A549 (cell line): ENCODE results near the gene BPIFB4. TPM values are rescaled to one million over a fixed set of nuclear protein-coding genes. Genes with fewer than 3 reads are reported as not detected.

ENCODE experiments used
- ATAC-seq, 2 experiments: fragments of 200-7000 bp in 1 of 2; fragments of >200 bp in 1 of 2; cut with Nextera tagmentation in 1 of 2; cut with Tn5 transposase in 1 of 2; 3 replicates each; pipeline versions ENCODE4 v1.8.0 to v1.9.1; 2018 to 2020; ENCODE audit warnings: mild to moderate bottlenecking in 1 of 2, moderate library complexity in 1 of 2
- CTCF ChIA-PET: fragments of 300-600 bp; sonication (Branson Sonifier 250); formaldehyde crosslinking; extraction: SDS; loops from one replicate; lab custom pipeline; 2021; ENCODE audit warnings: antibody characterized with exemption, inconsistent platforms; lab: Yijun Ruan, JAX
- POLR2A ChIA-PET: fragments of 350-600 bp; formaldehyde crosslinking; extraction: SDS; loops from one replicate; lab custom pipeline; 2021; ENCODE audit warnings: antibody characterized with exemption, inconsistent platforms; lab: Yijun Ruan, JAX
- DNase-seq, 2 experiments: peaks; one replicate each; pipeline versions ENCODE4 v3.0.0 to v3.0.0-alpha.2; 2011 to 2016; ENCODE audit warnings: low read depth in 1 of 2, low spot score in 1 of 2
- FAIRE-seq: peaks from 2 replicates; lab custom pipeline; 2011; peaks lifted over from hg19 to GRCh38; lab: Jason Lieb, UNC
- H3K27ac ChIP-seq, 2 experiments: fragments of >200 bp; sonication (Bioruptor Twin); formaldehyde crosslinking; 3 replicates each; pipeline ENCODE4 v1.5.1; 2016 to 2017
- H3K4me1 ChIP-seq: fragments of >200 bp; sonication (Bioruptor Twin); formaldehyde crosslinking; 3 replicates; pipeline ENCODE4 v1.6.1; 2016
- H3K4me2 ChIP-seq: fragments of >200 bp; sonication (Bioruptor Twin); formaldehyde crosslinking; 3 replicates; pipeline ENCODE4 v1.6.1; 2016
- H3K4me3 ChIP-seq: fragments of >200 bp; sonication (Bioruptor Twin); formaldehyde crosslinking; 3 replicates; pipeline ENCODE4 v1.5.1; 2016
- H3K9me3 ChIP-seq: fragments of >200 bp; sonication (Bioruptor Twin); formaldehyde crosslinking; 3 replicates; pipeline ENCODE4 v1.6.1; 2016
- ATOH8 ChIP-seq: fragments of 250-450 bp; sonication (Bioruptor Pico); IDR thresholded peaks from 2 replicates; pipeline ENCODE4 v1.5.0; 2020; ENCODE audit warnings: low read depth, mild to moderate bottlenecking, moderate library complexity
- FOXS1 ChIP-seq: fragments of 250-450 bp; sonication (Bioruptor Pico); IDR thresholded peaks from 2 replicates; pipeline ENCODE4 v1.5.0; 2020; ENCODE audit warnings: mild to moderate bottlenecking, moderate library complexity
- GATA3 ChIP-seq: IDR thresholded peaks from 2 replicates; pipeline ENCODE4 v1.6.1; 2012; ENCODE audit warnings: borderline replicate concordance
- HEYL ChIP-seq: fragments of 250-450 bp; sonication (Bioruptor Pico); IDR thresholded peaks from 2 replicates; pipeline ENCODE4 v1.8.0; 2021; ENCODE audit warnings: mild to moderate bottlenecking, moderate library complexity
- HMGXB4 ChIP-seq: fragments of 250-450 bp; sonication (Bioruptor Pico); IDR thresholded peaks from 2 replicates; pipeline ENCODE4 v1.5.0; 2021; ENCODE audit warnings: mild to moderate bottlenecking, moderate library complexity, borderline replicate concordance
- HOXB5 ChIP-seq: fragments of 250-450 bp; sonication (Bioruptor Pico); IDR thresholded peaks from 2 replicates; pipeline ENCODE4 v1.5.0; 2020; ENCODE audit warnings: mild to moderate bottlenecking, moderate library complexity
- JUN ChIP-seq, 2 experiments: fragments of >200 bp; sonication (Bioruptor Twin); formaldehyde crosslinking; IDR thresholded peaks; 2 replicates in 1 of 2; 3 replicates in 1 of 2; pipeline ENCODE4 v1.6.1; 2016 to 2017
- KDM1A ChIP-seq: fragments of 200-600 bp; sonication (generic); IDR thresholded peaks from 2 replicates; pipeline ENCODE4 v1.6.1; 2016; ENCODE audit warnings: low read depth, mild to moderate bottlenecking
- KDM5A ChIP-seq: fragments of 200-600 bp; sonication (generic); IDR thresholded peaks from 2 replicates; pipeline ENCODE4 v1.6.1; 2016; ENCODE audit warnings: antibody characterized with exemption, mild to moderate bottlenecking
- MAFK ChIP-seq: fragments of 450-650 bp; IDR thresholded peaks from 2 replicates; pipeline ENCODE4 v1.6.1; 2014; ENCODE audit not compliant: partially characterized antibody
- MAX ChIP-seq: IDR thresholded peaks from 2 replicates; pipeline ENCODE4 v1.6.1; 2012
- MAZ ChIP-seq: fragments of 150-350 bp; IDR thresholded peaks from 2 replicates; pipeline ENCODE4 v1.6.1; 2014; ENCODE audit warnings: antibody characterized with exemption, low read depth, low read length, borderline replicate concordance
- NPAS2 ChIP-seq: fragments of 250-450 bp; sonication (Bioruptor Pico); IDR thresholded peaks from 2 replicates; pipeline ENCODE4 v1.8.0; 2022; ENCODE audit warnings: mild to moderate bottlenecking, moderate library complexity, borderline replicate concordance
- RFX5 ChIP-seq: fragments of 450-650 bp; IDR thresholded peaks from 2 replicates; pipeline ENCODE4 v1.7.1; 2014; ENCODE audit warnings: antibody characterized with exemption, mild to moderate bottlenecking, moderate library complexity
- SREBF2 ChIP-seq: fragments of 450-650 bp; IDR thresholded peaks from 2 replicates; pipeline ENCODE4 v1.6.1; 2014; ENCODE audit warnings: mild to moderate bottlenecking, moderate library complexity
- ZFP36 ChIP-seq: fragments of 450-650 bp; IDR thresholded peaks from 2 replicates; pipeline ENCODE4 v1.6.1; 2014; ENCODE audit warnings: borderline replicate concordance; ENCODE audit not compliant: partially characterized antibody
- ZSCAN20 ChIP-seq: fragments of 250-450 bp; sonication (Bioruptor Pico); IDR thresholded peaks from 2 replicates; pipeline ENCODE4 v1.8.0; 2022; ENCODE audit warnings: mild to moderate bottlenecking, moderate library complexity
- WGBS: methylation state at CpG from one replicate; pipeline ENCODE4 v1.1.6; 2017; ENCODE audit errors: missing lambda C conversion rate; 5-methylcytosine and 5-hydroxymethylcytosine counted together
- polyA plus RNA-seq, 4 experiments: library from polyadenylated mRNA; depleted of rRNA in 3 of 4; stranded (reverse); fragments of >200 nt; fragmentation: RNase III in 1 of 4; extraction: RNeasy Plus Mini Kit Qiagen cat#74134 plus additional on column Dnase treatment in 1 of 4; gene quantifications; 2 replicates in 3 of 4; 3 replicates in 1 of 4; pipeline ENCODE4 v1.2.3, GENCODE V29; 2011 to 2017

BPIFB4 gene
- polyA plus RNA-seq, 2 of the 4 experiments (the other 2 are of a cell fraction), result not detected

- ChIA-PET POLR2A (no interaction called here), CTCF (no interaction called here)
- 73% methylated on average over 22 of the region's 22 CpGs for WGBS
- Histone ChIP-seq H3K9me3 (no peaks in the 10 kb centered on the region), H3K4me1 (no peaks in the 10 kb centered on the region), H3K4me2 (no peak overlapping the region), H3K4me3 (no peak overlapping the region), H3K27ac (no peak overlapping the region)
- DNase-seq (no peak), FAIRE-seq (no peak), ATAC-seq (no peak)
- no peak for TF ChIP-seq SREBF2
- no peak for TF ChIP-seq KDM5A
- no peak for TF ChIP-seq ZFP36
Measured at GRCh38 chr20:33059741-33060390, 19.6 kb upstream of the BPIFB4 start.

- ATAC-seq, result no peak
- no peak overlapping the region for H3K27ac ChIP-seq
- no peak overlapping the region for H3K4me2 ChIP-seq
- no peak for TF ChIP-seq MAFK
- TF ChIP-seq FOXS1, result no peak
- TF ChIP-seq GATA3, result no peak
- no peak for TF ChIP-seq HMGXB4 (CRISPR knock-in tag)
- TF ChIP-seq NPAS2 (CRISPR knock-in tag), result no peak
- ChIA-PET POLR2A (interaction anchor here (0.6 kb wide), 1 partner anchor 9 kb away, joined by 6 read pairs; no protein-coding TSS in a partner anchor), CTCF (interaction anchor here (1.0 kb wide), 1 partner anchor 18 kb away, joined by 3 read pairs; no protein-coding TSS in a partner anchor)
- H3K9me3 ChIP-seq, result no peaks in the 10 kb centered on the region
- H3K4me1 ChIP-seq, result no peaks in the 10 kb centered on the region
- no peak for DNase-seq
- no peak for FAIRE-seq
- H3K4me3 ChIP-seq, result no peak overlapping the region
- 77% methylated on average over 13 of the region's 14 CpGs for WGBS
Measured at GRCh38 chr20:33061658-33062028, 17.8 kb upstream of the BPIFB4 start.

- no peaks in the 10 kb centered on the region for H3K9me3 ChIP-seq
- ChIA-PET POLR2A (interaction anchor here (0.6 kb wide), 1 partner anchor 9 kb away, joined by 6 read pairs; no protein-coding TSS in a partner anchor), CTCF (interaction anchor here (0.6 to 1.7 kb wide), 4 partner anchors 9 to 410 kb away, joined by 3 to 4 read pairs (median 3); no protein-coding TSS in a partner anchor)
- WGBS, result 55% methylated on average over 9 of the region's 9 CpGs
- ATAC-seq (no peak), DNase-seq (no peak), FAIRE-seq (no peak)
- no peak for TF ChIP-seq JUN (IDR thresholded peaks at IDR 0.05)
- TF ChIP-seq ZSCAN20 (CRISPR knock-in tag), result no peak
- TF ChIP-seq RFX5, result no peak
- no peak for TF ChIP-seq ATOH8 (CRISPR knock-in tag)
- no peak for TF ChIP-seq HEYL (CRISPR knock-in tag)
- TF ChIP-seq MAX, result no peak
- no peak for TF ChIP-seq MAZ
- no peak for TF ChIP-seq HOXB5 (CRISPR knock-in tag)
- TF ChIP-seq KDM1A, result no peak
- no peak overlapping the region for H3K4me2 ChIP-seq
- no peak overlapping the region for H3K4me3 ChIP-seq
- no peaks in the 10 kb centered on the region for H3K4me1 ChIP-seq
- no peak overlapping the region for H3K27ac ChIP-seq
Measured at GRCh38 chr20:33062105-33062824, 17.2 kb upstream of the BPIFB4 start.
